HCT116 (cell line): Measurements from ENCODE around the gene FOXP1. TPM values are rescaled to one million over a fixed set of nuclear protein-coding genes. Genes with fewer than 3 reads are reported as not detected.

Source experiments
- ATAC-seq: fragments of 200-7000 bp; cut with Tn5 transposase; 2 replicates; pipeline ENCODE4 v1.9.1; 2020; ENCODE audit warnings: mild to moderate bottlenecking, moderate library complexity
- BruUV-seq: library from RNA; stranded (reverse); fragments of 400-500 nt; replicated peaks from 2 replicates; lab custom pipeline; 2021; lab: Mats Ljungman, UMichigan
- CTCF ChIA-PET: fragments of 300-600 bp; sonication (Branson Sonifier 250); formaldehyde crosslinking; loops from one replicate; lab custom pipeline; 2021; ENCODE audit warnings: antibody characterized with exemption; lab: Charles Lee
- POLR2A ChIA-PET: fragments of 300-600, 350-600 bp; sonication (Branson Sonifier 250); formaldehyde crosslinking; loops from one replicate; lab custom pipeline; 2021; ENCODE audit warnings: antibody characterized with exemption; lab: Charles Lee
- RAD21 ChIA-PET, 2 experiments: fragments of 300-600 bp; sonication (Branson Sonifier 250); formaldehyde crosslinking; loops; one replicate each; lab custom pipeline; 2023; ENCODE audit warnings: low total read pairs in 2 of 2; ENCODE audit not compliant: uncharacterized antibody in 2 of 2, unreplicated experiment in 2 of 2, low non-redundant PET in 1 of 2; lab: Charles Lee
- DNase-seq: peaks from one replicate; pipeline ENCODE4 v3.0.0-alpha.2; 2010; ENCODE audit warnings: low read depth, low spot score
- H2AFZ ChIP-seq: fragments of 200-600 bp; shearing (Covaris generic), sonication (generic); 2 replicates; pipeline ENCODE4 v1.6.1; 2017; ENCODE audit warnings: low read depth, mixed run types, mixed read lengths, antibody characterized with exemption, low read length; ENCODE audit not compliant: poor library complexity, severe bottlenecking
- H3K27ac ChIP-seq: 2 replicates; pipeline ENCODE4 v1.5.1; 2012; ENCODE audit warnings: low read depth, low read length
- H3K27me3 ChIP-seq: fragments of 200-600 bp; sonication (generic); 2 replicates; pipeline ENCODE4 v1.6.1; 2016; ENCODE audit warnings: mixed run types, low read length, mixed read lengths; ENCODE audit not compliant: insufficient read depth
- H3K36me3 ChIP-seq, 2 experiments: fragments of 200-500 bp in 1 of 2; fragments of 200-600 bp in 1 of 2; sonication (Bioruptor generic) in 1 of 2; sonication (generic) in 1 of 2; 2 replicates each; pipeline versions ENCODE4 v1.5.1 to v1.6.1; 2014 to 2016; ENCODE audit warnings: low read length in 2 of 2, inconsistent platforms in 1 of 2, mixed read lengths in 1 of 2, mixed run types in 1 of 2; ENCODE audit not compliant: insufficient read depth in 2 of 2, control insufficient read depth in 1 of 2
- H3K4me1 ChIP-seq, 2 experiments: fragments of 200-600 bp in 1 of 2; sonication (generic) in 1 of 2; 2 replicates each; pipeline versions ENCODE4 v1.5.1 to v1.6.1; 2012 to 2017; ENCODE audit warnings: low read length in 2 of 2, inconsistent platforms in 1 of 2, mild to moderate bottlenecking in 1 of 2, mixed read lengths in 1 of 2, mixed run types in 1 of 2, moderate library complexity in 1 of 2; ENCODE audit not compliant: insufficient read depth in 2 of 2, control insufficient read depth in 1 of 2
- H3K4me2 ChIP-seq: fragments of 200-600 bp; sonication (generic); 2 replicates; pipeline ENCODE4 v1.6.1; 2017; ENCODE audit warnings: mixed run types, low read length, mixed read lengths
- H3K4me3 ChIP-seq, 2 experiments: fragments of 200-600 bp in 1 of 2; sonication (generic) in 1 of 2; replicated peaks in 1 of 2; 2 replicates each; pipeline ENCODE4 v1.5.1; 2011 to 2016; ENCODE audit warnings: low read length in 2 of 2, control low read depth in 1 of 2, low read depth in 1 of 2, mild to moderate bottlenecking in 1 of 2, mixed read lengths in 1 of 2, mixed run types in 1 of 2
- H3K79me2 ChIP-seq: fragments of 200-600 bp; sonication (generic); 2 replicates; pipeline ENCODE4 v1.6.1; 2017; ENCODE audit warnings: mild to moderate bottlenecking, mixed run types, low read length, moderate library complexity, mixed read lengths; ENCODE audit not compliant: insufficient read depth
- H3K9ac ChIP-seq: fragments of 200-600 bp; sonication (generic); 2 replicates; pipeline ENCODE4 v1.6.1; 2016; ENCODE audit warnings: low read length, mixed read lengths
- H3K9me2 ChIP-seq: fragments of 200-600 bp; sonication (generic), shearing (Covaris generic); 2 replicates; pipeline ENCODE4 v1.6.1; 2017; ENCODE audit warnings: mixed run types, mild to moderate bottlenecking, moderate library complexity; ENCODE audit not compliant: insufficient read depth
- H3K9me3 ChIP-seq, 2 experiments: fragments of 200-500 bp in 1 of 2; fragments of 200-600 bp in 1 of 2; sonication (Bioruptor generic) in 1 of 2; sonication (generic) in 1 of 2; 2 replicates each; pipeline ENCODE4 v1.6.1; 2014 to 2017; ENCODE audit warnings: low read length in 2 of 2, mixed read lengths in 2 of 2, inconsistent platforms in 1 of 2, low read depth in 1 of 2, mild to moderate bottlenecking in 1 of 2, mixed run types in 1 of 2, moderate library complexity in 1 of 2; ENCODE audit not compliant: control insufficient read depth in 1 of 2, insufficient read depth in 1 of 2
- H4K20me1 ChIP-seq: fragments of 200-600 bp; sonication (generic), shearing (Covaris generic); 2 replicates; pipeline ENCODE4 v1.6.1; 2017; ENCODE audit warnings: mixed run types, mild to moderate bottlenecking, moderate library complexity; ENCODE audit not compliant: insufficient read depth
- EZH2phosphoT487 ChIP-seq: fragments of 200-600 bp; IDR thresholded peaks from 2 replicates; pipeline ENCODE4 v1.6.1; 2018; ENCODE audit warnings: antibody characterized with exemption, borderline replicate concordance
- FOSL1 ChIP-seq: IDR thresholded peaks from 2 replicates; pipeline ENCODE4 v1.6.1; 2012; ENCODE audit warnings: low read depth
- POLR2A ChIP-seq: IDR thresholded peaks from 2 replicates; pipeline ENCODE4 v1.7.0; 2011; ENCODE audit warnings: borderline replicate concordance; ENCODE audit not compliant: insufficient read depth, insufficient read length; ENCODE audit errors: extremely low read depth
- SIN3A ChIP-seq: IDR thresholded peaks from 2 replicates; pipeline ENCODE4 v1.6.1; 2012; ENCODE audit warnings: low read depth
- TCF7L2 ChIP-seq: IDR thresholded peaks from 2 replicates; pipeline ENCODE4 v1.7.0; 2011; ENCODE audit warnings: borderline replicate concordance, inconsistent platforms; ENCODE audit not compliant: insufficient read depth, insufficient read length; ENCODE audit errors: extremely low read depth
- intact Hi-C: fragments of 100-400 bp; cut with micrococcal nuclease; formaldehyde crosslinking; loops from 2 replicates; pipeline ENCODE4 v1.10.0; 2022
- total RNA-seq: library from RNA; stranded (reverse); gene quantifications from one replicate; pipeline ENCODE4 v1.2.1, GENCODE V29; 2021; ENCODE audit not compliant: unreplicated experiment

FOXP1 gene
- total RNA-seq, 1 experiment from 2014 or later = 11.4 TPM

- Histone ChIP-seq H3K9me2 (no peaks in the 10 kb centered on the region), H3K79me2 (no peaks in the 10 kb centered on the region), H4K20me1 (no peaks in the 10 kb centered on the region), H2AFZ (no peak overlapping the region), H3K4me2 (no peak overlapping the region), H3K27me3 (no peaks in the 10 kb centered on the region), H3K36me3 (no peaks in the 10 kb centered on the region), H3K9me3 (no peaks in the 10 kb centered on the region), H3K4me3 (no peak overlapping the region), H3K9ac (no peak overlapping the region), H3K4me1 (peaks cover 0 to 4% of the 10 kb centered on the region in 2 experiments; a peak in 1 of 4 replicates), H3K27ac (no peak overlapping the region)
- ChIA-PET POLR2A (interaction anchor here (0.8 kb wide), 1 partner anchor 375 kb away, joined by 3 read pairs; no protein-coding TSS in a partner anchor), RAD21 (no interaction called here), CTCF (no interaction called here)
- no peak for TF ChIP-seq SIN3A
- no peak for TF ChIP-seq EZH2phosphoT487
- ATAC-seq (no peak), DNase-seq (no peak)
- intact Hi-C loops = no loop called here
- BruUV-seq = no TSS peak
Measured at GRCh38 chr3:71428841-71429596, 154.5 kb downstream of the FOXP1 start.

- no peak overlapping the region for H3K9ac ChIP-seq
- CTCF ChIA-PET = interaction anchor here (0.7 kb wide), 1 partner anchor 8 kb away, joined by 5 read pairs; no protein-coding TSS in a partner anchor
Measured at GRCh38 chr3:71425491-71426071, 157.9 kb downstream of the FOXP1 start.

More at GRCh38 chr3:71425491-71426071, 157.9 kb downstream of the FOXP1 start:
- no peaks in the 10 kb centered on the region for H3K9me2 ChIP-seq
- ChIA-PET POLR2A (no interaction called here), RAD21 (no interaction called here)
- TF ChIP-seq TCF7L2 (no peak), FOSL1 (no peak), POLR2A (no peak)
- no peaks in the 10 kb centered on the region for H3K27me3 ChIP-seq
- no peaks in the 10 kb centered on the region for H4K20me1 ChIP-seq
- H3K36me3 ChIP-seq = no peaks in the 10 kb centered on the region
- H3K4me2 ChIP-seq = no peak overlapping the region
- no peak overlapping the region for H3K27ac ChIP-seq
- intact Hi-C loops = no loop called here
- DNase-seq = no peak
- no peaks in the 10 kb centered on the region for H3K79me2 ChIP-seq
- ATAC-seq = peak; percentile 40; the same call in 1 of the 2 replicates
- no peak overlapping the region for H2AFZ ChIP-seq
- no peak overlapping the region for H3K4me3 ChIP-seq
- H3K9me3 ChIP-seq = no peaks in the 10 kb centered on the region
- no peaks in the 10 kb centered on the region for H3K4me1 ChIP-seq
- BruUV-seq = no TSS peak
